SK-MEL-5 (cell line): ENCODE results near the gene HOXA10. TPM values are rescaled to one million over a fixed set of nuclear protein-coding genes. Genes with fewer than 3 reads are reported as not detected.

Experiments
- DNase-seq: peaks from one replicate; pipeline ENCODE4 v3.0.0-alpha.2; 2016; ENCODE audit warnings: low read depth, low spot score
- in situ Hi-C: cut with HindIII; loops from 2 replicates; pipeline ENCODE4 v1.10.0; 2016; ENCODE audit warnings: low sequenced_read_pairs, high pct_unique_total_duplicates, low pct_unique_long_range_greater_than_20kb
- total RNA-seq: library from RNA; depleted of rRNA; stranded (reverse); fragments of >200 nt; shearing (Covaris generic); gene quantifications from 2 replicates; pipeline ENCODE4 v1.2.3, GENCODE V29; 2014

The HOXA10 gene
- total RNA-seq, 1 experiment from 2014 or later = not detected

GRCh38 chr7:27176524-27176845 lies 2.4 kb upstream of the HOXA10 start:
- DNase-seq = no peak
- in situ Hi-C loops = no loop called here

DNA sequence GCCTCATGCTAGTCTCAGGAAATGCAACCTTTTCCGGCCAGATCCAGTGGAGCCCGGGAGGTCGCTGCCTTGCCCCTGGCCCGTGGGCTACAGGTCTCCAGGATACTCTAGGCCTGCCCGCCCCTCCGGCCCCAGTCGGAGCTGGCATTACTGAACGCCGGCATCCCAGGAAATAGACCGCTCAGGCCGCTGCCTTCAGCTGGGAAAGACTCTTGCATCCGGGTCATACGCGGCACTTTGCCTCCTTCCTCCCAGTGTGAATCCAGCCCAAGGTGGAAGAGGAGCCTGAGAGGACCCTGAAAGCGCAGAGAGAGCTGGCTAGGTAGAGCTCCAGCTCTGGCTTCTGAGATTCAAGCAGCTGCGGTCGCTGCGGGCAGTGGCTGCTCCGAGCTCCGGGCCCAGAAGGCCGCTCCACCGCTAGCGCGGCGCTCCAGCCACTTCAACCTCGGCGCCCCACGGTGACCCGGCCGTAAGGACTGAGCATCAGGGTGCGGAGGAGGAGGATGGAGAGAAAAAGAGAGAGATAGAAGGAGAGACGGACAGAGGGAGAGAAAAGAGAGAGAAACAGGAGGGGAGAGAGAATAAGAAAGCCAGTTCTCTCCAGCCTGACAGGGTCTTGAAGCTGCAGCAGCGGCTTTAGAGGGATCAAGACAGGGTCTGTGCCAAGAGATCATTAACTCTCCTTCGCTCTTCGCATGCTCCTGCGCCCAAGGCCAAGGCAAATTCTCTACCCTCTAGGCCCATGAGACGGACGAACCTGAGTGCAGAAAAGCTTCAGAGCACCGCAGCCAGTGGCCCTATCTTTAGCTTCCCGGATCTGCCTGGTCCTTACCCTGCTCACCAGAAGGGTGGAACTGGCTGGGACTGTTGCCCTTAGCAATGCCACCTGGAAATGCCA lies 1.8 kb upstream of the HOXA10 start:
- DNase-seq = no peak
- in situ Hi-C loops = no loop called here

GRCh38 chr7:27174874-27175625 lies 930 bp upstream of the HOXA10 start:
- DNase-seq = no peak
- in situ Hi-C loops = no loop called here

DNA sequence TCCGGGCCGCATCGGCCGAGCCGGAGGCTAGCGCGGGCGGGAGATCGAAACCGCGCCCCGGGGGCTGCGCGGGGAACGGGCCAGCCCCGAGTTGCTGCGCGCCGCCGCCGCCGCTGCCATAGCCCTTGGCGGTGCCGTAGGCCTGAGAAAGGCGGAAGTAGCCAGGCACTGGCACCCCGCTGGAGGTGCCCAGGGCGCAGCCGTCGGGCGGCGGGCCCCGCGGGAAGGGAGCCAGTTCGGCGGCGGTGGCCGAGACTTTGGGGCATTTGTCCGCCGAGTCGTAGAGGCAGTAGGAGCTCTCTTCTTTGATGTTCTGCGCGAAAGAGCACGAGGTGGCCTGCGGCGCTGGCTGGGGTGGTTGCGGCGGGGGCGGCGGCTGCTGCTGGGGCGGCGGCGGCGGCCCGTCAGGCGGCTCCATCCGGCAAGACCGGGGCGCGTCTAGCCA lies 587 bp downstream of the HOXA10 start:
- no peak for DNase-seq
- in situ Hi-C loops = no loop called here

DNA sequence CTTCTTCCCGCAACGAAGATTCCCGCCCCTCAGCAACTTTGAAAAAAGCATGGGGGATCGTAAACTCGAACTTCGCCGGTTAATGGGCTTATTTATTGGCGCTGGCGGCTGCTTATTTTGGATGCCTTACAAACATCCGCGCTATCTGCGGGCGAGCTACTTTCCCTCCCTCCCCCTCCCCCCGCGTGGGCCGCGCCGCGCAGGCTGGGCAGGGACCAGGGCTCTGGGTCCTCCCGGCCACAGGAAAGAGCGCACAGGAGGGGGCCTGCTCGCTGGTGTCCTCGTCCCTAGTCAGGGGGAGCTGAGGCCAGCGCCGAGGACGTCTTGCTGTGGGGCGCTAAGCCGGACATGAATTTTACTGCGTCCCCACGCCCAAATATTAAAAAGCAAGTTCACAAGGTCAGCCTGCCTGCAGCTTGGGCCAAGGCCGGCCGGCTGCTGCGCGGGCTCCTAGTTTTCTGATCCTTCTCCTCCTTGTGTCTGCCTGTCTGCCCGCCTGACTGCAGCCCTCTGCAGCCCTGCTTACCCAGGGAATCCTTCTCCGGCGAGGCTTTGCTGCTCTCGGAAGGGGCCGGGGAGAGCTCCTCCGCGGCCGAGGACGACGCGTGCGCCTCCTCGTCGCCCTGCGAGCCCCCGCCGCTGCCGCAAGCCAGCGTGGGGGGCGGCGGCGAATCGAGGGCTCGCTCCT lies 1.2 kb downstream of the HOXA10 start:
- no peak for DNase-seq
- in situ Hi-C loops = no loop called here

GRCh38 chr7:27172315-27172774 lies 1.8 kb downstream of the HOXA10 start:
- in situ Hi-C loops = no loop called here
- no peak for DNase-seq

GRCh38 chr7:27171637-27172314 lies 2.3 kb downstream of the HOXA10 start:
- in situ Hi-C loops = no loop called here
- DNase-seq = no peak

DNA sequence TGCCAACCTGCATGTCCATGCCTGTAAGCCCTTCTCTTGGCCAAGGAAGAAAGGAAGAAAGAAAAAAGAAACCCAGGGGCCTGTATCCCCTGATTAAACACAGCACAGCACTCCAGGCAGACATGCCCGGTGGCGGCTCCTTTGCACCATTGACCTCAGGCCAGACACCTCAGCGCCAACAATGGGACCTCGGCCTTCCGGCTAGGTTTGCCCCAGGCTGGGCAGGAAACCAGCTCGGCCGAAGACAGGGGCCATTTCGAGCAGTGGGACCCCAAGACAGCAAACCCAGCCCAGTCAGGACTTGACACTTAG lies 2.8 kb downstream of the HOXA10 start:
- in situ Hi-C loops = no loop called here
- no peak for DNase-seq

GRCh38 chr7:27170426-27171324 lies 3.4 kb downstream of the HOXA10 start:
- in situ Hi-C loops = no loop called here
- DNase-seq = no peak

DNA sequence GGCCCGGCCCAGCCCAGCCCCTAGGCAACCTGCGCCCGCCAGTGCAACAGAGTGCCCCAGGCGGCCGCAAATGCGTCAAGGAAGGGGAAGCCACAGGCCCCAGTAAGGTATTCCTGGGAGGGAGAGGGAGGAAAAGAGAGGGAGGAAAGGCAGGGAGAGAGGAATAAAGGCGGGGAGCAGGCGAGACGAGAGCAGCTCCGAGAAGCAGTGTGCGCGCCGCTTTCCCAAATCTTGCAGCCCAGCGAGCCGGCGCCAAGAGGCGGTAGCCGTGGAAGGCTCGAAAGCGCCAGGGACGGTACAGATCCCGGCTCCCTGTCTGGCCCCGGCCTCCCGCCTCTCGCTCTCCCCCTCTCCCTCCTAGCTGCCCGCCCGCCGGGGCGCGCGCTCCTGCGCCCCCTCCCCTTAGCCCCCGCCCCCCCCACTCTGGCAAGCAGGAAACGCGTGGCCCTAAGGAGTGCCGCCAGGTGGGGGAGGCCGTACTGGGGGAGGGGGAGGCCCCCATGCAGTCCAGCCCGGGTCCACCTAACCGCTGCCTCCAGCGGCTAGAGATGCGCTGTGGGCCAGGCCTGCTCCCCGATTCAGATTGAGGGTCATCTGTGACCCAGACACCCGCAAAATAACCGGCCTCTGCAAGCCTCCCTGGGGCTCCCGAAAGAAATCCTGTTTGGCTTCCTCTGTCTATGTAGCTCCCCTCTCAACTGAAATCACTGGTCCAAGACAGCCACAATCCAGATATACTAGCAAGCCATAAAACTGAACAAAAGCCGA lies 4.3 kb downstream of the HOXA10 start:
- DNase-seq = no peak
- in situ Hi-C loops = no loop called here

DNA sequence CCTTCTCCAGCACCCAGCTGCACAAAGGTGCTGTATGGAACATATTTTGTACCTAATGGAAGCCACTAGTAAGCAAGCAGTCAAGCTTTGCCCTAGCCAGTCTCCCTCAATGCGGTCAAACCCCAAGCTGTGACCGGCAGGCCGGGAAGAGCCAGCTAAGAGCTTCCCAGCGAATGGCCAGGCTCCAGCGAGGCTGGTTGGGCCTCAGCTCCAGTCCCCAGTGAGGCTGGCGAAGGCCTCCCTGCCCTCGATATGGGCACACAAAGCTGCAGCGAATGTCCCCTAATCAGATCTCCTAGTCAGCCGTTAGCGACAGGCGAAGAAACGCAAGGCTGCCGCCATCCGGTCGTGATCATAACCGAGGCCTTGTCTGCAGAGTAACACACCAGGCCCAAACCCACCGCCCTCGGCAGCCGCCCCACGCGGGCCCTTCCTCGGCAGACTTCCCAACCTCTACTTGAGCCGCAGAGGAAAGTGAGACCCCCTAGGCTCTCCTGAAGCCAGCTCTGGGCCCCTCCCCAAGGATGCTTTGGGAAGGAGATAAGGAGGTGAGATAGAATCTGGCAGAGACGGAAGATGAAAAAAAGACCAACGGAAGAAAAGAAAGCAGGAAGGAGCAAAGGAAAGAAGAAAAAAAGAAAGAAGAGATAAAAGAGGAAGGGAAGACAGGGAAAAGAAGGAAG lies 5.7 kb downstream of the HOXA10 start:
- no peak for DNase-seq
- in situ Hi-C loops = no loop called here

DNA sequence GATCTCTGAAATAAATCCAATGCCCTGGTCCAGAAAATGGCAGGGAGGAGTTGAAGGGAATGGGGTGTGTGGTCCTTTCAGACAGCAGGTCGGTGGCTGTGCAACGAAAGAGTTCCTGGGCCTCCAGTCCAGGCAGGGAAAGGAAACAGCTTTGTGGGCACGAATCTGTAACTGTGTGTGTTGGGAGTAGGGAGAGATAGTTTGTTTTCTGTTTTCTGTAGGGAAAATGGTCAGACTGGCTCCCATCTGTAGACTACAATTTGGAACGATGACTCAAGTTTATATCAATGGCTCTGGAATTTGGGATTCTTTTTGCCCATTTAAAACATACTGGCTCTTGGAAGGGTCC lies 6.2 kb downstream of the HOXA10 start:
- in situ Hi-C loops = no loop called here
- DNase-seq = no peak

DNA sequence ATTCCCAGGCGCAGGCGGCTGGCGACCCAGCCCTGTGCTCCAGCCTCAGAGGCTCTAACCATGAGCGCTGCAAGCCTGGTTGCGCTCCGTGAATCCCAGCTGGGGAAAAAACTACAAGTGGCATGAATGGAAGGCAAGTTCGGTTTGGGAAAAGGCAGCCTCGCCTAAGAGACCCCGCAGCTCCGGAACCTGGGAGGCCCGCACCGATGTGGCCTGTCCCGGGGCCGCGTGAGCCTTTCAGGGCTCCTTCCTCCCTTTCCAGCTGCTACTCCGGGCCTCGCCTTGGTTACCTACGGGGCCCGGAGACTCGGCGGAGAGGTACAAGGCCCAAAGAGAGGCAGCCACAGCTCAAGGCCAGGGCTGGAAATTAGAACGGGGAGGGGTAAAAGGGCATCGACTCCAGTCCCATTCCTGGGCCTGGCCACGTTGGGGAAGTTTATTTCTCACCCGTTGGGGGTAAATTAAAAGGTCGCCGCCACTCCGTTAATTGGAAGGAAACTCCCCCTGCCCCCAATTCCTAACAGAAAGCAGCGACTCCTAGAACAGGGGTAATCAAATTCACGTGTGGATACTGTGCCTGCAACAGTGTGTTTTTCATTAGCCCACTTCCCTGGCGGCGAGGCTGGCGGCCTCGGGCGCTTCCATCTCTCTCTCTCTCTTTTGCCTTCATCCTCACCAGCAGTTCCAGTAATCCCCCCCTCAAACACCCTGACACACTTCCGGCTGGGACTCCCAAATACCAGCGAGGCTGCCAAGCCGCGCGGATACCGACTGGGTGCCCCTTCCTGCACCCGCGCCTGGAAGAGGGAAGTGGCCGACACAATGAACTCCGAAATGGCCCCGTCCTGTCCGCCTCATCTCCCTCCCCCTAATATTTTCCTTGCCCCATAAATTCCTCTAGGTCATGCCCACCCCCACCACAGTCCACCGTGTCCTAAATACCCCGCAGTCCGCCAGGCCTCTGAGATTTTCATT lies 7.3 kb downstream of the HOXA10 start:
- in situ Hi-C loops = no loop called here
- no peak for DNase-seq

DNA sequence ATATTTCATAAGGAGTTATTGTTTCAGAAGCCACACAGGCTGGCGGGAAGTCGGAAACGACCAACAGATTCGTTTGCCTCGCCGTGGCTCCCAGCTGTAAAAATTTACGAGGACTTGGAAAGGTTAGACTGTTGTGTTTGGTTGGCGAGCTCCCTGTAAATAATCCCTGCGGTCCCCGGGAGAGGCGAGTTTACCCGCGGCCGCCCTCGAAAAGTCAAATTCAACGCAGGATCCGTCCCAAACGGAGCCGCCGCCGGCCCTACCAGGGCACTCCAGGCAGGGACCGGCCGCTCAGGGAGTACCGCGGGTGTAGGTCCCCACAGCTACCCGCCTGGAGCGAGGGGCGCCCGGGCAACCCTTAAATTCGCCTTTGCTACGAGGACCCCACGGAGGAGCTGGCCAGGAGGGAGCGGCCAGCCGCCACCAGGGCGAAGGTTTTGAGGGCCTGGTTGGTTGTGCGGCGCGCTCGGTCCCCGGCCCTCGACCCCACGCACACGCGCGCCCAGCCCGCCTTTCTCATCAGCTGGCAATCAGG lies 8.1 kb downstream of the HOXA10 start:
- DNase-seq = no peak
- in situ Hi-C loops = no loop called here
